HG02759 (cell line): Measurements from ENCODE around the gene RAD52.

Experiments used
- ATAC-seq: cut with Tn5 transposase; IDR thresholded peaks from one replicate; pipeline ENCODE4 v1.9.1; 2021; ENCODE audit warnings: mild to moderate bottlenecking, moderate library complexity; ENCODE audit not compliant: unreplicated experiment

RAD52 gene

GRCh38 chr12:916240-916639 lies 33.3 kb downstream of the RAD52 start:
- no peak for ATAC-seq

DNA sequence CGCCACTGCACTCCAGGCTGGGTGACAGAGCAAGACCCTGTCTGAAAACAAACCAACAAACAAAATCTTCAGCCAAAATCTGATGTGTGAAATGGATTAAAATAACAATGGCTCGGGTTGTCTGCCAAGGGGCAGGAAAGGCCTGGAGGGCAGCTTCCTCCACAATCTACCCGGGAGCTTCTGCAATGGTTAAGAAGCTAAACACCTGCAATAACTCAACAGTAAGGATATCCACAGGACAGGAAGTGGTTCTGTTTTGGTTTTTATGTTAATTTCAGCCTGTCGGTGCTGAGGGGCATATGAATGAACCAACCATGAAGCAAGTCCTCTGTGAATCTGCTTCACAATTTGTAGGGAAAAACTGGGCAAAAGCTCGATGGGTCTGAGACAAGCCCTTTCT lies 34.4 kb downstream of the RAD52 start:
- no peak for ATAC-seq

GRCh38 chr12:913919-914698 lies 35.4 kb downstream of the RAD52 start:
- no peak for ATAC-seq

DNA sequence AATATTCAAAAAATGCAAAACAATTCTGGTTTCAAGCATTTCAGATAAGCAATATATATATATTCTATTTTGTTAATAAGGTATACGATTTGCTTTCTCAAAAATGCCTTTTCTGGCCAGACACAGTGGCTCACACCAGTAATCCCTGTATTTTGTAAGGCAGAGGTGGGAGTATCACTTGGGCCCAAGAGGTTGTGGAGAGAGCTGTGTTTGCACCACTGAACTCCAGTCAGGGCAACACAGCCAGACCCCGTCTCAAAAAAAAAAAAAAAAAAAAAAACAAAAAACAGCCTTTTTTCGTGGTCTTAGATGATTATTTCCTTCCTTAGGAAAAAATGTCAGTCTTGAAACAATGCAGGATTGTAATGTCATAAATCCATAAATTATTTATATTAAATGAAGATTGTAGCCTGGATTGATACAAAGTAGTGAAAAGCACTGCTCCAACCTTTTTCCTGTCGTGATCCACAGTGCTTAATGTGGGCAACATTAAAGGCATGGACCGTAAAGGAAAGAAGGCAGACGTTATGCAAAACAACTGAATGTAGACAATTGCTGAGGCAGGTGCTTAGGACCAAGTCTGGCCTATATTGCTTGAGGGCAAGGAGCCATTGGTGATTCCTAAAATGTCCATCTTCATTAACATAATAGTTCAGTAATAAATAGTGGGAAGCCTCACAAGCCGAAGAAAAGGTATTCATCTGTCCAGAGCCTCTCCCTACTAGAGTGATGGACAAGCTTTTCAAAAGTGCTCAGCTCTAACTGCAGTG lies 36.8 kb downstream of the RAD52 start:
- ATAC-seq, result no peak

DNA sequence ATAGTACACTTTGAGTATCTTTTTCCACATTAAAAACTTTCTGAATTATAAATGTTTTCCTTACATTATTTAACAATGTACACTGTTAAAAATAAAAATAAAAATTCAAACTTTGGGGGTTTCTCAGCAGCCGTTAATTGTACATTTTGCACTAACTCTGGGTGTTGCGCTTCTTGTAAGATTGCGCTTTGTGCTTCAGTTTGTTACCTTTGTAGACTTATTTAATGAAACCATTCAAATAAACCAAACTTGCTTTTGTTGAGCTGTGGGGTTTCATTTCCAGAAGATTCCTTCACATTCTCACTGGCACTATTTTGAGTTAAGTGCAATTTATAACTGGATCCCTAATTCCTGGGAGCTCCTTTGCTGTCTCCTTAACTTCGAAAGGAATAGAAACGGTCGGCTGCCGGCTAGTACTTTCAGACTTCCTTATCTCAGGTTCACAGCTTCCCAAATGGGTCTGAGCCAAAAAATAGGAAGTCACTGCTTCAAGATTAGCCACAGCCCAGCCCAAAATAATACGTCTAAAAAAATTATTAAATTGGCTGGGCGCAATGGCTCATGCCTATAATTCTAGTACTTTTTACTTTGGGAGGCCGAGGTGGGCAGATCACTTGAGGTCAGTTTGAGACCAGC lies 38.2 kb downstream of the RAD52 start:
- no peak for ATAC-seq

- no peak for ATAC-seq
Measured at GRCh38 chr12:910416-910815, 39.1 kb downstream of the RAD52 start.

GRCh38 chr12:909861-910260 lies 39.6 kb downstream of the RAD52 start:
- no peak for ATAC-seq

DNA sequence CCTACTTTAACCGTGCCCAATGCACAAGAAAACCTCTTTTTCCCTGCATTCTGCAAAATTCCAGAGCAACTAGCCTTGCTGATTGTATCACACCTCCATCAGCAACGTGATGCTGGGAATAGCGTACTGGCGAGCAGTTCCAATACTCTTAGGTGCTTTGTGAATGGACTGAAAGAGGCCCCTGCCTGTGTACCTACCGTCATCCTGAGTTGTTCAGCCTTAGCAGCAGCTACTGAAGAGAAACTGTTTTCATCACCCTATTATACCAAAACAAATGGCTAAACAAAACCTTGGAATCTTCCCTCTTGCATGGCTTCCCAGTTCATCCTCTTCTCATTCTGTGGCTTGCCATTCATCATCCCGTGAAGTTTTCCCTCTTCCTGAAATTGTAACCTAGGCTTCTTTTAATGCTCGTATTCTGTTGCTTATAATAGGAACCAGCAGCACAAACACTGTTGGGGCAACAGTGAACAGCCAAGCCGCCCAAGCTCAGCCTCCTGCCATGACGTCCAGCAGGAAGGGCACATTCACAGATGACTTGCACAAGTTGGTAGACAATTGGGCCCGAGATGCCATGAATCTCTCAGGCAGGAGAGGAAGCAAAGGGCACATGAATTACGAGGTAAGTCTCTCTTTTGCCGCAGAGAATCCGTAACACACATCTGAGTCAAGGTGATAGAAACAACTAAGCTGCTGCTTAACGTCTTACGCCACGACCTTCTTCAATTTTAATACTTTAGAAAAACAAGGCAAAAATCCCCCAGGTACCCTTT lies 41.9 kb downstream of the RAD52 start:
- no peak for ATAC-seq

DNA sequence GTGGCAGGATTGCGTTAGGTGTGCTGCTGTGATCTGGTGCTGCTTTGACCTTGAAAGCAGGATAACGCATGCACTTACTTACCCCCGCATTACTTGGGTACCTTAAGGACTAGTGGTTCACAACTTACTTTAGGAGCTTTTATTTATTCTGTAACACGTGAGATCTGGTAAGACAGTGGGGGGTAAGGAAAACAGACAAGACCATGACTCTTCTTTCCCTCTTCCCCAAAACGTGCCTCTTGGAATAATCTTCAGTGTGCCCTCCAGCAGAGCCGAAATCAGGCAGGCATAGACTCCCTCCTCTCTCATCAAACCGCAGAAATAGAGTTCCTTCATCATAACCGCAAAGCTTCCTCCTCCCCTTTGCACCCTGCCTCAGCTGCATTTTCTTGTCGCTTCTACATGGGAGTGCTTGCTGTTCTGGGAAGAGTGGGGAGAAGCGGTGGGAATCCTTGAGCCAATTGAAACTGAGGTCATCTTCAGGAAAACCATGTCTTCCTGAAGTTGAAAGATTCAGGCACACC lies 43.4 kb downstream of the RAD52 start:
- ATAC-seq, result no peak

GRCh38 chr12:905261-906031 lies 44.0 kb downstream of the RAD52 start:
- no peak for ATAC-seq

- ATAC-seq, result no peak
Measured at GRCh38 chr12:904010-904414, 45.5 kb downstream of the RAD52 start.

DNA sequence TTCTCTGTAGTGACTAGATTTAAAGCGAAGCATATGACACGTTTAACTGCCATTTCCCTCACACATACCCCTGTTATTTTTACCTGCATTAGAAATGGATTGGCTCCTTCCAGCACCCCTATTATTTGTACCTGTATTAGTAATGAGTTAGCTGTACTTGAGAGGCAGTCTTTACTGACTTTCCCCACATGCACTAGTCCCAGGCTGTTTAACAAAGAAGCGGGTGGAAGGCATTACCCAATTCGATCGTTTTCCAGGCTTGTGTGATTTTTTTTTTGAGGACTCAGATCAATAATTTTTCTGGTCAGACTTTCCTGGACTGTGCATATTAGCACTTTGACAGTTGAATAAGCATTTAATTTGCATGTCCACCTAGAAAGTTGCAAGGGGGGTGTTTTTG lies 46.4 kb downstream of the RAD52 start:
- no peak for ATAC-seq

DNA sequence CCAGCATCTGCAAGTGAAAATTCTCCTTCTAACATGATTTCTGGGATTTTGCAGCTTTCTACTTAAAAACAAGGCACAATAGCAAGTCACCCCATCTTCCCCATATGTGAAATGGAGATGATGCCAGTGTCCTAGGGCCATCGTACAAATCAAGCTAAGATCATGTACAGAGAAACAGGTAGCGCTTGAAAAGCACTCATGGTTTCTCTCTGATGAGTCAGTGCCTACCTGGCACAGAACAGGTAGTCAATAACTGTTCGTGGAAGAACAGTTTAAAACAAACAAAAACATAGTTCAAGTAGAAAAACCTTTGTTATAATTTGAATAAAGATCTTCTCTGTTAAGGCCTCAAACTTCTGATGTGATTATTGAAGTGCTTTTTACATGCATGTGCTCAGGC lies 46.9 kb downstream of the RAD52 start:
- ATAC-seq, result no peak

DNA sequence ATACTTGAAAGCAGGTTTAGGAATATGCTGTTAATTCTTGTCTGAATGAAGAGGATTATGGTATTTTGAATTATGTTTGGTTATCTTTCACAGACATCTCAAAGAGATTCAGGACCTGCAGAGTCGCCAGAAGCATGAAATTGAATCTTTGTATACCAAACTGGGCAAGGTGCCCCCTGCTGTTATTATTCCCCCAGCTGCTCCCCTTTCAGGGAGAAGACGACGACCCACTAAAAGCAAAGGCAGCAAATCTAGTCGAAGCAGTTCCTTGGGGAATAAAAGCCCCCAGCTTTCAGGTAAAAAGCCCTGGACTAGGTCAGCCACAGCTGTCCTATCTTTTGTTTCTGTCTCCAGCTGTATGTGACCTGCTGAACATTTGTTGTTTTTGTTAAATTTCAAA lies 52.1 kb downstream of the RAD52 start:
- ATAC-seq, result no peak

GRCh38 chr12:896031-896430 lies 53.5 kb downstream of the RAD52 start:
- no peak for ATAC-seq

DNA sequence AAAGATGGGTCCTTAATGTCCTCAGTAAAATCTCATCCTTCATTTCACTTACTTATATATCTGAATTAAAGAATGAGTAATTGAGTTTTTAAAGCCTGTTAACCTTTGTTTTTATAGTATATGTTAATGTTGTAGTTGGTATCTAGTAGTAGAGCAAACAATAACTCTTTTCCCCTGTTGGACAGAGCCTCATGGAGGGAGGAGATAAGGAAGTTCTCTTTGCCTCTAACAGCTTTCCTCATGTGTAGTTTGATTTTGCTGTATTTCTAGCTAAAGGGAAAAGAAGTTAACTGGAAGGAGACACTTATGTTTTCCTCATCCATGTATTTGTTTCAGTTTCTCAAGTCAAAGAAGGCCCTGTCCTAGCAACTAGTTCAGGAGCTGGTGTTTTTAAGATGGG lies 55.3 kb downstream of the RAD52 start:
- no peak for ATAC-seq

DNA sequence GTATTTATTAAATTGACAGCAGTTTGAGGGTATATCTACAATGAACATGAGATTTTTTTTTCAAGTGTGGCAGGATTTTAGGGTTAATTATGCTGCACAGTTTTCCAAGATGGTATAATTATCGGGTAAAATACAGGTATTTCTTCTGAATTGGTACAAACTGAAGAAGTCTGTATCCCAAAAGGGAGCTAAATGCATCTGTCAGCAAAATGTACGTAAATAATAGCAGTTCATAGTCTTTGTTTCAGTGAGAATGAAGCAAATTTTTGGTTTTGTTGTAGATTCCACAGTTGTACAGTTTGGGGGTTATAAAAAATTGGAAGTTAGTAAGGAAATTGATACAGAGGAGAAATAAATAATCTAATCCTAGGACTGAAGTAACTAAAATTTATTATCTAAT lies 63.3 kb downstream of the RAD52 start:
- no peak for ATAC-seq

DNA sequence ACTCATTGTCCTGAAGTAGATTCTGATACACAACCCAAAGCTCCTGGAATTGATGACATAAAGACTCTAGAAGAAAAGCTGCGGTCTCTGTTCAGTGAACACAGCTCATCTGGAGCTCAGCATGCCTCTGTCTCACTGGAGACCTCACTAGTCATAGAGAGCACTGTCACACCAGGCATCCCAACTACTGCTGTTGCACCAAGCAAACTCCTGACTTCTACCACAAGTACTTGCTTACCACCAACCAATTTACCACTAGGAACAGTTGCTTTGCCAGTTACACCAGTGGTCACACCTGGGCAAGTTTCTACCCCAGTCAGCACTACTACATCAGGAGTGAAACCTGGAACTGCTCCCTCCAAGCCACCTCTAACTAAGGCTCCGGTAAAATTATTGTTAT lies 63.8 kb downstream of the RAD52 start:
- no peak for ATAC-seq

DNA sequence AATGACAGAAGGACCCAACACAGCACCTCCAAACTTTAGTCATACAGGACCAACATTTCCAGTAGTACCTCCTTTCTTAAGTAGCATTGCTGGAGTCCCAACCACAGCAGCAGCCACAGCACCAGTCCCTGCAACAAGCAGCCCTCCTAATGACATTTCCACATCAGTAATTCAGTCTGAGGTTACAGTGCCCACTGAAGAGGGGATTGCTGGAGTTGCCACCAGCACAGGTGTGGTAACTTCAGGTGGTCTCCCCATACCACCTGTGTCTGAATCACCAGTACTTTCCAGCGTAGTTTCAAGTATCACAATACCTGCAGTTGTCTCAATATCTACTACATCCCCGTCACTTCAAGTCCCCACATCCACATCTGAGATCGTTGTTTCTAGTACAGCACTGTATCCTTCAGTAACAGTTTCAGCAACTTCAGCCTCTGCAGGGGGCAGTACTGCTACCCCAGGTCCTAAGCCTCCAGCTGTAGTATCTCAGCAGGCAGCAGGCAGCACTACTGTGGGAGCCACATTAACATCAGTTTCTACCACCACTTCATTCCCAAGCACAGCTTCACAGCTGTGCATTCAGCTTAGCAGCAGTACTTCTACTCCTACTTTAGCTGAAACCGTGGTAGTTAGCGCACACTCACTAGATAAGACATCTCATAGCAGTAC lies 64.6 kb downstream of the RAD52 start:
- ATAC-seq, result no peak

GRCh38 chr12:880656-881055 lies 68.8 kb downstream of the RAD52 start:
- ATAC-seq, result no peak
